Measurements from ENCODE around the gene PEX11B. TPM values are rescaled to one million over a fixed set of nuclear protein-coding genes. Genes with fewer than 3 reads are reported as not detected.

The PEX11B gene
- total RNA-seq, 4 donors from 2014 or later = 30.6 to 42.1 (median 37.3) TPM

- no peak for DNase-seq
- WGBS, 2 donors = 56 to 62% methylated on average over 5 of the region's 5 CpGs
- no peak overlapping the region for H3K27ac ChIP-seq
- no peaks in the 10 kb centered on the region for H3K36me3 ChIP-seq
- H3K27me3 ChIP-seq = no peaks in the 10 kb centered on the region
- TF ChIP-seq POLR2A (IDR thresholded peaks at IDR 0.05) = no peak
- no peak for TF ChIP-seq CTCF (IDR thresholded peaks at IDR 0.05)
- intact Hi-C loops (cut with DNase I) = no loop called here
- no peaks in the 10 kb centered on the region for H3K4me1 ChIP-seq
- H3K4me3 ChIP-seq (replicated peaks in 1 of 3) = no peak overlapping the region
- no peaks in the 10 kb centered on the region for H3K9me3 ChIP-seq
Observed at GRCh38 chr1:145879775-145880174, 38.7 kb downstream of the PEX11B start.

- Histone ChIP-seq H3K9me3 (no peaks in the 10 kb centered on the region), H3K4me1 (no peaks in the 10 kb centered on the region), H3K27ac (no peak overlapping the region), H3K36me3 (no peaks in the 10 kb centered on the region), H3K4me3 (replicated peaks in 1 of 3) (no peak overlapping the region), H3K27me3 (no peaks in the 10 kb centered on the region)
- 88 to 92% methylated on average over 2 of the region's 2 CpGs for WGBS, 2 donors
- no peak for DNase-seq
- TF ChIP-seq POLR2A (IDR thresholded peaks at IDR 0.05) (no peak), CTCF (IDR thresholded peaks at IDR 0.05) (no peak)
- intact Hi-C loops (cut with DNase I) = no loop called here
Observed at GRCh38 chr1:145878724-145879123, 39.8 kb downstream of the PEX11B start.

- intact Hi-C loops (cut with DNase I) = no loop called here
- Histone ChIP-seq H3K4me1 (no peaks in the 10 kb centered on the region), H3K9me3 (no peaks in the 10 kb centered on the region), H3K27me3 (no peaks in the 10 kb centered on the region), H3K36me3 (no peaks in the 10 kb centered on the region), H3K27ac (no peak overlapping the region), H3K4me3 (replicated peaks in 1 of 3) (no peak overlapping the region)
- 81 to 83% methylated on average over 7 of the region's 7 CpGs for WGBS, 2 donors
- no peak for DNase-seq
- no peak for TF ChIP-seq CTCF (IDR thresholded peaks at IDR 0.05)
Observed at GRCh38 chr1:145877923-145878486, 40.5 kb downstream of the PEX11B start.

GRCh38 chr1:145874646-145875045 is 43.9 kb downstream of the PEX11B start:
- no peak for DNase-seq
- H3K27ac ChIP-seq = no peak overlapping the region
- no peaks in the 10 kb centered on the region for H3K36me3 ChIP-seq
- no peak for TF ChIP-seq POLR2A (IDR thresholded peaks at IDR 0.05)
- no peak for TF ChIP-seq CTCF (IDR thresholded peaks at IDR 0.05)
- WGBS, 2 donors = 92 to 94% methylated on average over 12 of the region's 12 CpGs
- intact Hi-C loops (cut with DNase I) = no loop called here
- H3K4me3 ChIP-seq (replicated peaks in 1 of 3) = no peak overlapping the region
- no peaks in the 10 kb centered on the region for H3K27me3 ChIP-seq
- H3K9me3 ChIP-seq = no peaks in the 10 kb centered on the region
- peaks cover 0 to 8% of the 10 kb centered on the region in 2 donors for H3K4me1 ChIP-seq

GRCh38 chr1:145871994-145872924 is 46.3 kb downstream of the PEX11B start:
- peak overlapping the region in 2 of 3 donors; percentile 11 to 30 for H3K4me3 ChIP-seq (replicated peaks in 1 of 3)
- H3K27me3 ChIP-seq = no peaks in the 10 kb centered on the region
- H3K9me3 ChIP-seq = no peaks in the 10 kb centered on the region
- H3K36me3 ChIP-seq = no peaks in the 10 kb centered on the region
- intact Hi-C loops (cut with DNase I) = no loop called here
- H3K4me1 ChIP-seq = peaks cover 0 to 8% of the 10 kb centered on the region in 2 donors
- peak in 1 of 2 donors; percentile 26 for DNase-seq
- H3K27ac ChIP-seq = peak overlapping the region in 2 of 3 donors; percentile 30 to 40
- no peak for TF ChIP-seq POLR2A (IDR thresholded peaks at IDR 0.05)
- TF ChIP-seq CTCF (IDR thresholded peaks at IDR 0.05) = no peak
- 30 to 31% methylated on average over 38 to 47 of the region's 47 CpGs for WGBS, 2 donors
